IPS-18c (cell line): ENCODE measurements around the gene OBSCN.
"Not testable (repeated sequence)": the region's sequence is repeated elsewhere in the genome, so short reads cannot be mapped to it uniquely, and the experiment has no call there.

Source experiments
- H3K4me3 ChIP-seq: 2 replicates; pipeline ENCODE4 v1.7.0; 2013; ENCODE audit warnings: low read depth, mild to moderate bottlenecking, low read length, moderate library complexity; ENCODE audit not compliant: insufficient read depth
- H3K9me3 ChIP-seq: one replicate; pipeline ENCODE4 v1.6.1; 2013; ENCODE audit warnings: mild to moderate bottlenecking, low read length, moderate library complexity; ENCODE audit not compliant: control insufficient read depth, insufficient read depth

Gene OBSCN

GRCh38 chr1:228166170-228166936 is 41.5 kb upstream of the OBSCN start:
- Histone ChIP-seq H3K9me3 (no peaks in the 10 kb centered on the region), H3K4me3 (peak overlapping the region; percentile 85)

GRCh38 chr1:228168563-228169270 is 39.1 kb upstream of the OBSCN start:
- Histone ChIP-seq H3K4me3 (no peak overlapping the region), H3K9me3 (no peaks in the 10 kb centered on the region)

GRCh38 chr1:228169345-228169744 is 38.5 kb upstream of the OBSCN start:
- H3K4me3 ChIP-seq, result no peak overlapping the region
- H3K9me3 ChIP-seq, result no peaks in the 10 kb centered on the region

- H3K9me3 ChIP-seq, result no peaks in the 10 kb centered on the region
- no peak overlapping the region for H3K4me3 ChIP-seq
Measured at GRCh38 chr1:228170666-228171065, 37.2 kb upstream of the OBSCN start.

- H3K4me3 ChIP-seq, result no peak overlapping the region
- no peaks in the 10 kb centered on the region for H3K9me3 ChIP-seq
Measured at GRCh38 chr1:228171221-228171891, 36.5 kb upstream of the OBSCN start.

GRCh38 chr1:228172591-228173527 is 35.0 kb upstream of the OBSCN start:
- H3K4me3 ChIP-seq, result no peak overlapping the region
- H3K9me3 ChIP-seq, result no peaks in the 10 kb centered on the region

- not testable (repeated sequence) for H3K4me3 ChIP-seq, H3K9me3 ChIP-seq
Measured at GRCh38 chr1:228173528-228174481, 34.0 kb upstream of the OBSCN start.

- Histone ChIP-seq H3K9me3 (no peaks in the 10 kb centered on the region), H3K4me3 (no peak overlapping the region)
Measured at GRCh38 chr1:228174482-228175315, 33.1 kb upstream of the OBSCN start.

GRCh38 chr1:228175316-228176023 is 32.4 kb upstream of the OBSCN start:
- H3K4me3 ChIP-seq, result no peak overlapping the region
- H3K9me3 ChIP-seq, result no peaks in the 10 kb centered on the region

- H3K4me3 ChIP-seq, result no peak overlapping the region
- no peaks in the 10 kb centered on the region for H3K9me3 ChIP-seq
Measured at GRCh38 chr1:228176024-228176395, 31.8 kb upstream of the OBSCN start.

- Histone ChIP-seq H3K9me3 (no peaks in the 10 kb centered on the region), H3K4me3 (no peak overlapping the region)
Measured at GRCh38 chr1:228176461-228177182, 31.2 kb upstream of the OBSCN start.

GRCh38 chr1:228177183-228177475 is 30.7 kb upstream of the OBSCN start:
- H3K9me3 ChIP-seq, result no peaks in the 10 kb centered on the region
- H3K4me3 ChIP-seq, result no peak overlapping the region

- Histone ChIP-seq H3K4me3 (no peak overlapping the region), H3K9me3 (no peaks in the 10 kb centered on the region)
Measured at GRCh38 chr1:228177721-228178710, 29.8 kb upstream of the OBSCN start.
